GM13977 (cell line): ENCODE data around the gene NTMT1.
"Not testable (repeated sequence)": the region's sequence is repeated elsewhere in the genome, so short reads cannot be mapped to it uniquely, and the experiment has no call there.

ENCODE experiments used
- DNase-seq: peaks from one replicate; pipeline ENCODE4 v3.0.0; 2012; ENCODE audit warnings: low spot score
- CTCF ChIP-seq: IDR thresholded peaks from 2 replicates; pipeline ENCODE4 v1.5.1; 2012; ENCODE audit warnings: mild to moderate bottlenecking, control low read depth; ENCODE audit not compliant: insufficient read depth; ENCODE audit errors: extremely low read depth, missing control alignments
- in situ Hi-C: fragments of 300-500 bp; cut with MboI; formaldehyde crosslinking; loops from one replicate; pipeline ENCODE4 v1.12.0; 2022; ENCODE audit warnings: low sequenced_read_pairs, low pct_unique_long_range_greater_than_20kb, mixed read lengths, inconsistent platforms; ENCODE audit not compliant: unreplicated experiment

NTMT1 gene

GRCh38 chr9:129633848-129634247, 7.9 kb downstream of the NTMT1 start:
- in situ Hi-C loops: no loop called here
- TF ChIP-seq CTCF: no peak
- DNase-seq: no peak

GRCh38 chr9:129635099-129636065, 9.4 kb downstream of the NTMT1 start:
- in situ Hi-C loops: no loop called here
- DNase-seq: no peak
- TF ChIP-seq CTCF: no peak

- DNase-seq, in situ Hi-C loops: not testable (repeated sequence)
Measured at GRCh38 chr9:129636343-129636742, 10.4 kb downstream of the NTMT1 start.

GRCh38 chr9:129637102-129637501, 11.1 kb downstream of the NTMT1 start:
- in situ Hi-C loops: no loop called here
- TF ChIP-seq CTCF: no peak
- no peak for DNase-seq

- no peak for TF ChIP-seq CTCF
- in situ Hi-C loops: no loop called here
- DNase-seq: no peak
Measured at GRCh38 chr9:129637673-129638439, 11.9 kb downstream of the NTMT1 start.

GRCh38 chr9:129639034-129639630, 13.2 kb downstream of the NTMT1 start:
- TF ChIP-seq CTCF: no peak
- in situ Hi-C loops: no loop called here
- DNase-seq: no peak

GRCh38 chr9:129639756-129640085, 13.8 kb downstream of the NTMT1 start:
- TF ChIP-seq CTCF: no peak
- DNase-seq: no peak
- in situ Hi-C loops: no loop called here
